ENCODE results near the gene ZBTB4.

Gene ZBTB4

DNA sequence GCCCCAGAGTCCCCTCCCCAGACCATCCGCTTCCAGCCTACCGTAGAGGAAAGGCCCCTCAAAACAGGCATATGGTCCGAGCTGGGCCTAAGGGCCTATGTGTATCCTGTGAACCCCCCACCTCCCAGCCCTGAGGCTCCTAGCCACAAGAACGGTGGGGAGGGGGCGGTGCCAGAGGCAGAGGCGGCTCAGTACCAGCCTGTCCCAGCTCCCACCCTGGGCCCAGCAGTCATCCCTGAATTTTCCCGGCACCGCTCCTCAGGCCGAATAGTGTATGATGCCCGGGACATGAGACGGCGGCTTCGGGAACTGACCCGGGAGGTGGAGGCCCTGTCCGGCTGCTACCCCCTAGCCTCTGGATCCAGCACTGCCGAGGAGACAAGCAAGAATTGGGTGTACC is 58.2 kb downstream of the ZBTB4 start:
- DNase-seq (ENCODE audit: low read depth, low spot score) = no peak

DNA sequence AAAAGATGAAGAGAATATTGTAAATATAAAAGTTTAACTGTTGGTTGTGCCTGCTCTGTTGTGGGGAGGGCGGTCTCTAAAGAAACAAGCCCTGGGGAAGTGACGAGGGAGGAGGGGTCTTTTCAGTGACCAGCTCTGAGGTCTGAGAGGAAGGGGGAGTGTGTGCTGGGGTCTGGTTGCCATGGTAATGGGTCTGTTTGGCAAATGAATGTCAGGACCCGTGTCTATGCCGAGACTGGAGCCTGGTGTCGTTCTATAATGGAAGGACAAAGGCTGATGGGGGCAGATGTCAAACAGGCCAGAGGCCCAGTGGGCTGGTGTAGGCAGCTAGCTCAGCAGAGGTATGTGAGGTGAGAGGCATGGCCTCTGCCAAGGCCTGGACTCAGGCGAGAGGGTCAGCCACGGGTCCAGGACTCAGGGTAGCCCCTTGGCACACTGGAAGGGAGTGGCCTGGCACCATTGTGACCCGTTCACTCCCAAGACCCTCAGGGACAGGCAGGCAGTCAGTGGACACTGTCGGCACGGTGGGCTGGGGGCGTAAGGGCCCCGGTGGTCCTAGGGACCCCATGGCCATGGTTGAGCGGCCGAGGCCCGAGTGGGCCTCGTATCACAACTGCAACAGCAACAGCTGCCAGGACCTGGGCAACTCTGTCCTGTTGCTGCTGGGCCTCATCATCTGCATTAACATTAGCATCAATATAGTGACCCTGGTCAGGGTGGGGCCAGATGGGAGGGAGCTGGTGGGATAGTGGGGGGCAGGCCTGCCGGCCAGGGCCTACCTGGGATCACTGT is 59.4 kb downstream of the ZBTB4 start, which contains the start of gene SPEM1:
Gene SPEM1 (plus strand): TSS at position 506 of the 792 bp plus-strand sequence. CDS start 61 bp downstream, at position 567.
- no peak for DNase-seq (ENCODE audit: low read depth, low spot score)

DNA sequence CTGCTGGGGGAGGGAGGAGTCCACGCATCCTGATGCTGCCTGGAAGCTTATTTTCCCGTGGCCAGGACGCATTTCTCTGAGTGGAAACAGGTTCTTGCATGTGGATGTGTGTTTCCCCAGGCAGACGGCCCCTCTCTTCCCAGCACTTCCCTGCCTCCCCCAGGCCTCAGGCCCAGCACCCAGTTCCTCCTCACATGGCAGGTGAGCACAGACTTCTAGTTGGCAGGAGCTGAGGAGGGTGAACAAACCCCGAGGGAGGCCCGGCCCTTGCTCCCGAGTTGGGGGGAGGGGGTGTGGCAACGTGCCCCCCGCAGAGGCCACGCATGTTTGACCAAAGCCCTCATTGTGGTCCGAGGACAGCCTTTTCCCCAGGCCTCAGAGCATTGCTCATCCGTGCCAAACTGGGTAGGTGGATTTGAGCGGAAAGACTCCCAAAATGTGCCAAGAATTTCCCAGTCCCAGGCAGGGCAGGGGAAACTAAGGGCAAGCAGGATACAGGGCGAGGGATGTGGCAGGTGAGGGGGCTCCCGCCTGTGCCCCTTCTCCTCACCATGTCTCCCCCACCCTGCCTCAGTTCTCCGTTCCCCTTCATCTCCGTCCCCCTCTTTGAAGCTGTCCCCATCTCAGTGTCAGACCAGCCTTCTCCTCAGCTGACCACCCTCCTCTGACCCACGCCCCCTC is 60.8 kb downstream of the ZBTB4 start:
- DNase-seq (ENCODE audit: low read depth, low spot score) = no peak

DNA sequence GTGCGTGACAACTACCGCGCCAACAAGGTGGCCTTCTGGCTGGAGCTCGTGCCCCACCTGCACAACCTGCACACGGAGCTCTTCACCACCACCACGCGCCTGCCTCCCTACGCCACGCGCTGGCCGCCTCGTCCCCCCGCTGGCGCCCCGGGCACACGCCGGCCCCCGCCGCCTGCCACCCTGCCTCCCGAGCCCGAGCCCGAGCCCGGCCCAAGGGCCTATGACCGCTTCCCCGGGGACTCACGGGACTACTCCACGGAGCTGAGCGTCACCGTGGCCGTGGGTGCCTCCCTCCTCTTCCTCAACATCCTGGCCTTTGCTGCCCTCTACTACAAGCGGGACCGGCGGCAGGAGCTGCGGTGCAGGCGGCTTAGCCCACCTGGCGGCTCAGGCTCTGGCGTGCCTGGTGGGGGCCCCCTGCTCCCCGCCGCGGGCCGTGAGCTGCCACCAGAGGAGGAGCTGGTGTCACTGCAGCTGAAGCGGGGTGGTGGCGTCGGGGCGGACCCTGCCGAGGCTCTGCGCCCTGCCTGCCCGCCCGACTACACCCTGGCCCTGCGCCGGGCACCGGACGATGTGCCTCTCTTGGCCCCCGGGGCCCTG is 62.3 kb downstream of the ZBTB4 start:
- DNase-seq (ENCODE audit: low read depth, low spot score) = no peak

DNA sequence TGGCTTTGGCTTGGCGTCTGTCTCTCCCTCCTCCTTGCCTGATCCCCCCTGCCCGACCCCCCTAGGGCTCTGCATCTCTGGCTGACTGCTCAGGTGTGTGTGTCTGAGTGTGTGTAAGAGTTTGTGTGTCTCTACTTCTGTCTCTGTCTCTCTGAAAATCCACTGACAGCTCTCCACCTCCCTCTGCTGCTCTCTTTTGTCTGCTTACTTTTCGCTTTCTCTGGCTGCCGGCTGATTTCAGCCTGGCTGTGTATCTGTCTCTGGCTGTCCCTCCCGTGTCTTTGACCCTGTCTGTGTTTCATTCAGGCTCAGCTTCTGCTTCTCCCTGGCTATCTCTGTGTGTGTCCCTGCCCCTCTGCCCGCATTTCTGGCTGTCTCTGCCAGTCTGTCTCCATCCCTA is 63.1 kb downstream of the ZBTB4 start:
- no peak for DNase-seq (ENCODE audit: low read depth, low spot score)

DNA sequence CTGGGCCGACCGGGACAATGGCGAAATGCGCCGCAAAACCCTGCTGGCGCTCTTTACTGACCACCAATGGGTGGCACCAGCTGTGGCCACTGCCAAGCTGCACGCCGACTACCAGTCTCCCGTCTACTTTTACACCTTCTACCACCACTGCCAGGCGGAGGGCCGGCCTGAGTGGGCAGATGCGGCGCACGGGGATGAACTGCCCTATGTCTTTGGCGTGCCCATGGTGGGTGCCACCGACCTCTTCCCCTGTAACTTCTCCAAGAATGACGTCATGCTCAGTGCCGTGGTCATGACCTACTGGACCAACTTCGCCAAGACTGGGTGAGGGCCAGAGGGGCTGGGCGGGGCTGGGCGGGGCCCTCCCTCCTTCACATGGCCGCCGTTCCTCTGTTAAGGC is 63.6 kb downstream of the ZBTB4 start:
- DNase-seq (ENCODE audit: low read depth, low spot score) = no peak

DNA sequence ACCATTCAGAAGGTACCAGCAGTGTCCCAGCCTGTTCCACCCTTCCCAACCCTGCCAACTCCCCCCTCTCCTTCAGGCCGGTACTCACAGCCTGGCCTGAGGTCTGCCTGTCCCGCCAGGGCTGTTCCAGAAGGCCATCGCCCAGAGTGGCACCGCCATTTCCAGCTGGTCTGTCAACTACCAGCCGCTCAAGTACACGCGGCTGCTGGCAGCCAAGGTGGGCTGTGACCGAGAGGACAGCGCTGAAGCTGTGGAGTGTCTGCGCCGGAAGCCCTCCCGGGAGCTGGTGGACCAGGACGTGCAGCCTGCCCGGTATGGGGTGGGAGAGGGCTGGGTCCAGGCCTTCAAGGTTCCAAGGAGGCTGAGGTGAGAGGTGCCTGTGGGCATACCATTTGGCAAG is 64.6 kb downstream of the ZBTB4 start:
- DNase-seq (ENCODE audit: low read depth, low spot score) = no peak

DNA sequence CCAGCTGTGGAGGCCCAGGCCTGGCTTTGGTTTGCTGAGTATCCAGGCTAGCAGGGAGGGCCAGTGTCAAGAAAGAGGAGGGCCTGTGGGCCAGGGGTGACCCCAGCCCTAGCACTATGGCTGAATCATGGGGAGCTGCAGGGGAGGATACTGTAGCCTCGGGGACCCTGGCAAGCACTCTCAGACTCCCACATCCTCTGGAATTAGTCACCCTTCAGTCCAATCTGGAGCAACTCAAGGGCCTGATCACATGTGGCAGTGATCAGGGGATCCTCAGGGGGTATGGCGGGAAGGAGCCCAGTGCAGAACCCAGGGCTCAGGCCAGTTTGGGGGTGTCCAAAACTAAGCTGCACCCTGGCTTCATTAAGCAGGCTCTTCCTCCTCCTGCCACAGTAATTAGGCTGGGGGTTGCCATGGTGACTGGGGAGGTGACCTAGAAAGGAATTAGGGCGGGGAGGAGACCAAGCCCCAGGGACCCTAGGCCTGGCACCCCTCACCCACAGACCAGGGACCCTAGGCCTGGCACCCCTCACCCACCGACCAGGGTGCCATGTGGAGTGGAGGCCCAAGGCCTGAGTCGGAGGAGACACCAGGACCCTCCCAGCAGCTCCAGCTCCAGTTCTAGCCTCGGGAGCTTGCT is 66.0 kb downstream of the ZBTB4 start:
- DNase-seq (ENCODE audit: low read depth, low spot score) = no peak

DNA sequence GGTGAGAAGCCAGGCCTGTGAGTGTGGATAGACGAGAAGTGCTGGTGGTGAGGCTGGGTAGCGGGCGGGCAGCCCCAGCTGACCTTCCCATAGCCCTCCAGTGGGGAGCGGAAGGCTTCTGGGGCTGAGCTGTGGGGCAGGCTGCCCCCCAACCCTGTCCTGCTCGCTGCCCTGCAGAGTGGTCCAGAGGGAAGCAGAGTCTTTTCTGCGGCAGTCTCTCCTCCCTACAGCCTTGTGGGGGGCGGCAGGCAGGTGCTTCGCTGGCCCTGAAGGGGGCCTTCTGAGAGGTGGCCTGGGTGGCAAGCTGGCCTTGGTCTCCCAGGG is 68.0 kb downstream of the ZBTB4 start:
- DNase-seq (ENCODE audit: low read depth, low spot score) = no peak

DNA sequence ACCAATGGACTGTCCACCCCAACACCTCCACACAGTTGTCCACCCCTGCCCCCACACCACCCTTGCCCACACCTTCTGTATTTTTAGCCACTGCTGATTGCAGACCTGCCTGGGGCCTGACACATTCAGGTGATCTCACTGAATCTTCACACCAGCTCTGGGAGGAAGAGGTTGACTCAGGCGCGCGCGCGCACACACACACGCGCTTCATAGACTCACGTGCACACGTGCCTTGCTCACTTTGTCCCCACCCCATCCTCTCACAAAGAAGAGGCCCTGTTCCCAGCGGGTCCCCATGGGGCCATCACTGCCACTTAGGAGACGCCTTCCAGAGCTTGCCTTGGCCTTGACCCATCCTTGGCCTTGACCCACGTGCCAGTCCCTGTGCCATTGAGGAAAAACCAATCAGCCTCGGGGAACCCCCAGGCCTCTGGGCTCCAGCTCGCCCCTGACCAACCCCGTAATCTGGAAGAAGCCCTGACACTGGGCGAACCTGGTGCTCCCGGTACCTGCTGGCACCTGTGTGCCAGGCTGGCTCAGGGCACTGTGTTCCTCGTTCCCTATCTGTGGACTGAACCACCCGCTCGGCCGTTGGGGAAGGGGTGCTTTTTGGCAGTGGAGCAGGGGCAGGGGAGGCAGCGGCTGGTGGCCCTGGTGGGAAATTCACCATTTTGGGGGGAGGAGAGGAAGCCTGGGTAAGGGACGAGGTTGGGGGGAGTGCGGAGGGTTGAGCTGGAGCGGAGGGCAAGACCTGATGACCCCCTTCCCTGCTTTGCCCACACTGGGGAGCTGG is 68.6 kb downstream of the ZBTB4 start:
- no peak for DNase-seq (ENCODE audit: low read depth, low spot score)

DNA sequence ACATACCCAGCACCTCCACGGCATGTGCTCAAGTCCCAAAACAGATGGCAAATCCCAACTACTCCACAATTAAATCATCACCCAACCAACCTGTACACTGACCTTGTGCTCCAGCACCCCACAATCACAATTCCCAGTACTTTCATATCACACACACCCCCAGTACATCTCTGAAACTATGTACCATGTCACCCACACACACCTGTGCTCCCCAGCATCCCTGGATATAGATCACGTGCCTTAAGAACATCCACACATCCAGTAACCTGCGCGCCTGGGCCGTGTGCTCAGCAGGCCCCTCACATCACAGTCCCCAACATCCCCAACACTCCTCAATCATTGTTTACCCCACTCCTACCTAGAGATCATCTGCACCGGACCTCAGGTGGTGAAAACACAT is 69.7 kb downstream of the ZBTB4 start:
- no peak for DNase-seq (ENCODE audit: low read depth, low spot score)

Measured in ELF-1 (cell line).